Measurements from ENCODE around the gene SLC39A9.
"Not testable (repeated sequence)": the region's sequence is repeated elsewhere in the genome, so short reads cannot be mapped to it uniquely, and the experiment has no call there.

Gene SLC39A9

DNA sequence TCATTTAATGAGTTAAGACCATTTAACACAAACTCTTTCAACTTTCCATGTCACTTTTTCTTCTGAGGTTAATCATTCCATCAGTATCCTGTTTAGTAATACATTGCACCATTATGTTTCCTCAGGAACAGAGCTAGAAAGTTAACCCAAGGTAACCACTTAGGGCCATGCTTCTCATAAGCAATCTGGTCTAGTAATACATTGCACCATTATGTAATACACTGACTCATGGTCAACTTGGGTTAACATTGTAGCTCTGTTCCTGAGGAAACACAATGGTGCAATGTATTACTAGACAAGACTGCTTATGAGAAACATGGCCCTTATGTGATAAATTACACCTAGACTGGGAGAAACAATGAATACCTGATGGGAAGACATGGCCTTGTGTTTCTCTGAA, 22.1 kb upstream of the SLC39A9 start:
- TF ChIP-seq, protein P1, sequence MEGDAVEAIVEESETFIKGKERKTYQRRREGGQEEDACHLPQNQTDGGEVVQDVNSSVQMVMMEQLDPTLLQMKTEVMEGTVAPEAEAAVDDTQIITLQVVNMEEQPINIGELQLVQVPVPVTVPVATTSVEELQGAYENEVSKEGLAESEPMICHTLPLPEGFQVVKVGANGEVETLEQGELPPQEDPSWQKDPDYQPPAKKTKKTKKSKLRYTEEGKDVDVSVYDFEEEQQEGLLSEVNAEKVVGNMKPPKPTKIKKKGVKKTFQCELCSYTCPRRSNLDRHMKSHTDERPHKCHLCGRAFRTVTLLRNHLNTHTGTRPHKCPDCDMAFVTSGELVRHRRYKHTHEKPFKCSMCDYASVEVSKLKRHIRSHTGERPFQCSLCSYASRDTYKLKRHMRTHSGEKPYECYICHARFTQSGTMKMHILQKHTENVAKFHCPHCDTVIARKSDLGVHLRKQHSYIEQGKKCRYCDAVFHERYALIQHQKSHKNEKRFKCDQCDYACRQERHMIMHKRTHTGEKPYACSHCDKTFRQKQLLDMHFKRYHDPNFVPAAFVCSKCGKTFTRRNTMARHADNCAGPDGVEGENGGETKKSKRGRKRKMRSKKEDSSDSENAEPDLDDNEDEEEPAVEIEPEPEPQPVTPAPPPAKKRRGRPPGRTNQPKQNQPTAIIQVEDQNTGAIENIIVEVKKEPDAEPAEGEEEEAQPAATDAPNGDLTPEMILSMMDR (IDR thresholded peaks at IDR 0.05; ENCODE audit: control insufficient read depth, extremely low read depth, insufficient read depth): no peak
- DNase-seq (ENCODE audit: low read depth): no peak
- H3K4me3 ChIP-seq (ENCODE audit: low read depth, low read length): no peak overlapping the region

- H3K4me3 ChIP-seq (ENCODE audit: low read depth, low read length): no peak overlapping the region
- TF ChIP-seq, protein P1 (IDR thresholded peaks at IDR 0.05; ENCODE audit: control insufficient read depth, extremely low read depth, insufficient read depth): no peak
- DNase-seq (ENCODE audit: low read depth): peak; percentile 56
These were observed 20.2 kb upstream of the SLC39A9 start for GRCh38 chr14:69378274-69378673.

- H3K4me3 ChIP-seq (ENCODE audit: low read depth, low read length): no peak overlapping the region
- TF ChIP-seq, protein P1 (IDR thresholded peaks at IDR 0.05; ENCODE audit: control insufficient read depth, extremely low read depth, insufficient read depth): no peak
- DNase-seq (ENCODE audit: low read depth): no peak
These were observed 11.2 kb upstream of the SLC39A9 start for GRCh38 chr14:69387311-69387710.

DNA sequence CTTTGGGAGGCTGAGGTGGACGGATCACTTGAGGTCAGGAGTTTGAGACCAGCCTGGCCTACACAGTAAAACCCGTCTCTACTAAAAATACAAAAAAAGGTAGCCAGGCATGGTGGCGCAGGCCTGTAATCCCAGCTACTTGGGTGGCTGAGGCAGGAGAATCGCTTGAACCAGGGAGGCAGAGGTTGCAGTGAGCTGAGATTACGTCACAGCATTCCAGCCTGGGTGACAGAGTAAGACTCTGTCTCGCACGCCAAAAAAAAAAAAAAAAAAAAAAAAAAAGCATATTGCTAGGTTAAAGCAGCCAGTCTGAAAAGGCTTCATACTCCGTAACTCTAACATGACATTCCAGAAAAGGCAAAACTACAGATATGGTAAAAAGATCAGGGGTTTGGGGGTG, 7.1 kb upstream of the SLC39A9 start:
- H3K4me3 ChIP-seq (ENCODE audit: low read depth, low read length); DNase-seq (ENCODE audit: low read depth): not testable (repeated sequence)

DNA sequence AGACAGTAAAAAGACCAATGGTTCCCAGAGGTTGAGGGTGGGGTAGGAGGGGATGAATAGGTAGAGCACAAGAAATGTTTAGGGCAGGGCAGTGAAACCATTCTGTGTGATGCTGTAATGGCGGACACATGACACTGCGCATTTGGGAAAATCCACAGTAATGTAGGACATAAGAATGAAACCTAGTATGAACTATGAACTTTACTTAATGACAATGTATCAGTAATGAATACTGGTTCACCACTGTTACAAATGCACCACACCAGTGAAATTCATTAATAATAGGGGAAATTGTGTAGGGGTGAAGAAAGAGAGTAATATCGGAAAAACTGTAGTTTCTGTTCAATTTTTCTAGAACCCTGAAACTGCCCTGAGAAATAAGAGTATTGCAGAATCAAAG, 6.0 kb upstream of the SLC39A9 start:
- no peak for DNase-seq (ENCODE audit: low read depth)
- TF ChIP-seq, protein P1 (IDR thresholded peaks at IDR 0.05; ENCODE audit: control insufficient read depth, extremely low read depth, insufficient read depth): no peak
- no peak overlapping the region for H3K4me3 ChIP-seq (ENCODE audit: low read depth, low read length)

DNA sequence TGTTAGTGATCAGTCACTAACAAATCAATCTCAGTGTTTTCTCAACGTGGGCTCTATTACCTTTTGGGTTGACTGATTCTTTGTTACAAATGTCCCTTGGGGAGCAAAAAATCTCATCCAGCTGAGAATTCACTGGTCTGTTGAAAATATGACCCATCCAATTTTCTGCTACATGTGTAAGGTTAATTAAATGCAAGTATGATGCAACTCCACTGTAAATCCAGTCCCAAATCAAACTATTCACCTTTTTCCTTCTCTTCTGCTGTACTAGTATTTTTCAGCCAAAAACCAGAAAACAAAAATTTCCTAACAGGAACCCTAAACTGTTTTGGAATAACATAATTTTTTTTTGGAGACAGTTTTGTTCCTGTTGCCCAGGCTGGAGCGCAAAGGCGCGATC, 2.6 kb upstream of the SLC39A9 start:
- H3K4me3 ChIP-seq (ENCODE audit: low read depth, low read length): no peak overlapping the region
- DNase-seq (ENCODE audit: low read depth): no peak
- TF ChIP-seq, protein P1 (IDR thresholded peaks at IDR 0.05; ENCODE audit: control insufficient read depth, extremely low read depth, insufficient read depth): no peak

GRCh38 chr14:69398818-69399210, 322 bp downstream of the SLC39A9 start:
- H3K4me3 ChIP-seq (ENCODE audit: low read depth, low read length): peak overlapping the region; percentile 72
- DNase-seq (ENCODE audit: low read depth): no peak

More at GRCh38 chr14:69398818-69399210, 322 bp downstream of the SLC39A9 start:
- TF ChIP-seq, protein P1 (IDR thresholded peaks at IDR 0.05; ENCODE audit: control insufficient read depth, extremely low read depth, insufficient read depth): no peak

Measured in LNCaP clone FGC (cell line).